CD4-positive, alpha-beta T cell treated with Interleukin-17A for 4 hours (primary cell): ENCODE data around the gene MAPK4.
"Not testable (repeated sequence)": the region's sequence is repeated elsewhere in the genome, so short reads cannot be mapped to it uniquely, and the experiment has no call there.

ENCODE experiments used
- DNase-seq: peaks from one replicate; pipeline ENCODE4 v3.0.0-alpha.2; 2020; ENCODE audit warnings: mixed read lengths

Gene MAPK4

DNA sequence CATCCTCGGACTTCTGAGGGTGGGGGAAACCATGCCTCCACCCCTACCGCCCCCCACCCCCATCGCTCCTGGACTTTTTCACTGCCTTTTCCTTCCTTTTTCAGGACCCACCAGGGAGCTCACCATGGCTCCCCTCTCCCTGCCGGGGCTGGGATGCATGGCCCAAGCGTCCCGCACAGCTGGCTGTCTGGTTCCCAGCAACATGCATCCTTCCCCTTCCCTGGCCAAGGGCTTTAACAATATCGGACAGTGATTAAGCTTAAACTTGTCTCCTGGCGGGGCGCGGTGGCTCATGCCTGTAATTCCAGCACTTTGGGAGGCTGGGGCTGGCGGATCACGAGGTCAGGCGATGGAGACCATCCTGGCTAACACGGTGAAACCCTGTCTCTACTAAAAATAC lies 215.8 kb downstream of the MAPK4 start:
- DNase-seq = no peak

DNA sequence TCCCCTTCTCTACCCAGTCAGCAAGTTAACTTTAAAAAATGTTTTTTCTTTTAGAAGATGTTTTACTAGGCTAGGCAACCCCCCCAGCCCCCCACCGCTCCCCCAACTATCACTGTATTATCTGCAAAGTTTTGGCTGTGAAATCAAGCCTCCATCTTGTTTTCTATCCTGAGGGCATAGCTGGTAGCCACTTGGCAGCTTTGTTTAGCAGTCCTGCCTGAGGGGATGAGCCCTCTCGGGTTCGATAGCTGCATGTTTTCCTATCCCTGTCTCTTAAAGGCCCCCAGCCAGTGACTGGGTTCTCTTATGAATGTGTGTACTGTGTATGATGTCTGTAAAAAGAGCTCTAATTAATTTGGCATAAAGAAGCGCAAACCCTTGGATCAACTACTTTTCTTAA lies 216.5 kb downstream of the MAPK4 start:
- no peak for DNase-seq

DNA sequence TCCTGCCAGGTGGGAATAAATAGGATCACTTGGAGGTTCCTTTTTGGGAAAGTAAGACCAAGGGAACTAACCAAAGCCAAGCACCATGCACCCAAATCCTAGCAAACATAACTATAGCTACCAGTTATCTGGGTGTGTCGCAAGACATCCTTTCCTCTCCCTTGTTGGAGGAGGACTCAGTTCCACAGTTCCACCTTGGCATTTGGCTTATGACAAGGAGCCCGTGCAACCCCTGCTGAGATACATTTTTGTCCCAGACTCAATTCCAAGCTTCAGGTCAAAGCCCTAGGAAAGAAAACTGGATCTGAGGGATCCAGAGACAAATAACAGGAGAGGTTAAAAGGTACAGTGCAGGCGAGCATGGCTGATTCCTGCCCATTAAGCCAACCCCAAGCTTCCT lies 219.1 kb downstream of the MAPK4 start:
- DNase-seq = not testable (repeated sequence)
